Prostate gland (tissue), 2 donors: ENCODE results near the gene MCC.

ENCODE experiments used
- POLR2A ChIP-seq: fragments of 450-650 bp; IDR thresholded peaks from one replicate; pipeline ENCODE4 v1.6.1; 2016; ENCODE audit warnings: antibody characterized with exemption, mild to moderate bottlenecking
- TF ChIP-seq, protein P1 (sequence below), 4 experiments: fragments of 200-600 bp in 2 of 4; fragments of 450-650 bp in 2 of 4; sonication (generic) in 2 of 4; IDR thresholded peaks; 1 replicate in 3 of 4; 2 replicates in 1 of 4; pipeline ENCODE4 v1.5.1; 2016 to 2019; ENCODE audit warnings: antibody characterized with exemption in 4 of 4, mild to moderate bottlenecking in 2 of 4, moderate library complexity in 2 of 4

DNA sequence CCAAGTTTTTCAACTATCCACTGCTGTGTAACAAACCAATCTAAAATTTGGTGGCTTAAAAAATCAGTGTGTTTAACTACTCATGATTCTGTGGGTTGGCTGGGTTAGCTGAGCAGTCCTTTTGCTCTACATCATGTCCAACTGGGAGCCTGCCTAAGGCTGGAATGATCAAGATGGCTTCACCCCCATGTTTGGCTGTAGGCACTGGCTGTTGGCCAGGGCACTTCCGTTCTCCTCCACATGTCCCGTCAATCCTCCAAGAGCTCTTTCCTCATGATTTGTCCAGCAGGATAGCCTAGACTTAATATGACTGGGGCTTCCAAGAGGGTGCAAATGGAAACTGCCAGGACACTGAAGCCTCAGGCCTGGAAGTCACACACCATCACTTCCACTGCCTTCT is 36.5 kb downstream of the MCC start:
- TF ChIP-seq, protein P1, sequence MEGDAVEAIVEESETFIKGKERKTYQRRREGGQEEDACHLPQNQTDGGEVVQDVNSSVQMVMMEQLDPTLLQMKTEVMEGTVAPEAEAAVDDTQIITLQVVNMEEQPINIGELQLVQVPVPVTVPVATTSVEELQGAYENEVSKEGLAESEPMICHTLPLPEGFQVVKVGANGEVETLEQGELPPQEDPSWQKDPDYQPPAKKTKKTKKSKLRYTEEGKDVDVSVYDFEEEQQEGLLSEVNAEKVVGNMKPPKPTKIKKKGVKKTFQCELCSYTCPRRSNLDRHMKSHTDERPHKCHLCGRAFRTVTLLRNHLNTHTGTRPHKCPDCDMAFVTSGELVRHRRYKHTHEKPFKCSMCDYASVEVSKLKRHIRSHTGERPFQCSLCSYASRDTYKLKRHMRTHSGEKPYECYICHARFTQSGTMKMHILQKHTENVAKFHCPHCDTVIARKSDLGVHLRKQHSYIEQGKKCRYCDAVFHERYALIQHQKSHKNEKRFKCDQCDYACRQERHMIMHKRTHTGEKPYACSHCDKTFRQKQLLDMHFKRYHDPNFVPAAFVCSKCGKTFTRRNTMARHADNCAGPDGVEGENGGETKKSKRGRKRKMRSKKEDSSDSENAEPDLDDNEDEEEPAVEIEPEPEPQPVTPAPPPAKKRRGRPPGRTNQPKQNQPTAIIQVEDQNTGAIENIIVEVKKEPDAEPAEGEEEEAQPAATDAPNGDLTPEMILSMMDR (IDR thresholded peaks at IDR 0.05) = no peak
- no peak for TF ChIP-seq POLR2A
